SH-SY5Y (cell line): ENCODE measurements around the gene FAM83C.

Experiments used
- GATA2 ChIP-seq: IDR thresholded peaks from 2 replicates; pipeline ENCODE4 v1.6.1; 2011; ENCODE audit warnings: mild to moderate bottlenecking, low read depth, low read length
- GATA3 ChIP-seq: IDR thresholded peaks from 2 replicates; pipeline ENCODE4 v1.6.1; 2011; ENCODE audit warnings: low read depth, mild to moderate bottlenecking, low read length, moderate library complexity

GRCh38 chr20:35303735-35304491, 11.7 kb upstream of the FAM83C start:
- TF ChIP-seq GATA2 (no peak), GATA3 (no peak)
